Measurements from ENCODE around the gene FCRLB. TPM values are rescaled to one million over a fixed set of nuclear protein-coding genes. Genes with fewer than 3 reads are reported as not detected.

Gene FCRLB
- total and polyA plus RNA-seq, 2 of the 13 experiments (the other 11 are each of a cell fraction or from before 2014, with no cell fraction given), result 0.08 to 0.11 TPM

GRCh38 chr1:161676958-161677689, 44.2 kb upstream of the FCRLB start (continued):
- TF ChIP-seq FUBP1 (CRISPR knock-in tag; IDR thresholded peaks at IDR 0.05; ENCODE audit: borderline replicate concordance), result no peak
- TF ChIP-seq HNF4A (CRISPR knock-in tag; IDR thresholded peaks at IDR 0.05), result peak; percentile 37; the same call in 1 of the 2 replicates
- TF ChIP-seq NR1H2 (CRISPR knock-in tag; IDR thresholded peaks at IDR 0.05; ENCODE audit: borderline replicate concordance, low read depth), result no peak
- TF ChIP-seq RARA (CRISPR knock-in tag; IDR thresholded peaks at IDR 0.05), result peak; percentile 89
- TF ChIP-seq MAFF (IDR thresholded peaks at IDR 0.05; ENCODE audit: low read depth, low read length), result peak; percentile 46; the same call in 1 of the 2 replicates
- peak; percentile 84; the same call in 1 of the 2 replicates for TF ChIP-seq FOXA3 (CRISPR knock-in tag; IDR thresholded peaks at IDR 0.05)
- TF ChIP-seq NONO (IDR thresholded peaks at IDR 0.05), result no peak
- TF ChIP-seq NONO (CRISPR knock-in tag; conservative IDR thresholded peaks at IDR 0.05), result no peak
- TF ChIP-seq BCL6 (CRISPR knock-in tag; IDR thresholded peaks at IDR 0.05), result peak; percentile 98
- no peak for TF ChIP-seq ZNF781 (CRISPR knock-in tag; IDR thresholded peaks at IDR 0.05; ENCODE audit: borderline replicate concordance, not compliant biosample characterization)

- Histone ChIP-seq H3K9me3 (ENCODE audit: low read length) (no peaks in the 10 kb centered on the region), H3K4me3 (replicated peaks in 1 of 3; ENCODE audit: insufficient read depth in 1 of 3, low read depth in 2 of 3, low read length in 3 of 3) (no peak overlapping the region), H2AFZ (ENCODE audit: low read length) (no peak overlapping the region), H3K27me3 (ENCODE audit: control insufficient read depth in 1 of 2, insufficient read depth in 2 of 2, low read length in 2 of 2) (peaks cover 0 to 6% of the 10 kb centered on the region in 2 experiments; a peak in 2 of 5 replicates), H3K36me3 (replicated peaks in 1 of 2; ENCODE audit: control insufficient read depth in 1 of 2, insufficient read depth in 2 of 2, low read length in 2 of 2) (no peaks in the 10 kb centered on the region), H3K4me1 (ENCODE audit: insufficient read depth, low read length) (peaks cover 12% of the 10 kb centered on the region), H3K4me2 (ENCODE audit: low read depth, low read length) (no peak overlapping the region), H3K79me2 (ENCODE audit: insufficient read depth, low read length) (no peaks in the 10 kb centered on the region), H3K9ac (ENCODE audit: insufficient read depth, low read depth, low read length) (no peak overlapping the region), H4K20me1 (ENCODE audit: insufficient read depth, low read length) (no peaks in the 10 kb centered on the region), H3K27ac (ENCODE audit: extremely low read length, insufficient read depth, low read length) (no peak overlapping the region)
- 48% methylated on average over 3 of the region's 3 CpGs for WGBS (ENCODE audit: low lambda C conversion rate)
- ChIA-PET CTCF (ENCODE audit: low intra/inter-chr PET ratio, low total read pairs) (no interaction called here), POLR2A (no interaction called here)
- DNase-seq (ENCODE audit: low spot score) (no peak), FAIRE-seq (no peak), ATAC-seq (no peak)
- no TSS peak for BruUV-seq (replicated peaks)
- in situ Hi-C loops (cut with HindIII; ENCODE audit: extremely low pct_ligation_motif_present, low pct_unique_long_range_greater_than_20kb), result no loop called here
- intact Hi-C loops (cut with micrococcal nuclease; ENCODE audit: unreplicated experiment), result no loop called here
- TF ChIP-seq ZNF781 (CRISPR knock-in tag; IDR thresholded peaks at IDR 0.05; ENCODE audit: borderline replicate concordance, not compliant biosample characterization) (no peak), ZKSCAN5 (CRISPR knock-in tag; IDR thresholded peaks at IDR 0.05) (no peak), CREBL2 (CRISPR knock-in tag; IDR thresholded peaks at IDR 0.05; ENCODE audit: borderline replicate concordance) (no peak), ZNF572 (CRISPR knock-in tag; IDR thresholded peaks at IDR 0.05) (no peak), FOXK1 (CRISPR knock-in tag; IDR thresholded peaks at IDR 0.05; ENCODE audit: borderline replicate concordance, low read depth) (no peak), E2F1 (CRISPR knock-in tag; IDR thresholded peaks at IDR 0.05) (no peak), ZNF138 (CRISPR knock-in tag; IDR thresholded peaks at IDR 0.05; ENCODE audit: low read depth) (no peak), HNRNPL (IDR thresholded peaks at IDR 0.05; ENCODE audit: low read depth, low read length) (no peak), ZNF276 (CRISPR knock-in tag; IDR thresholded peaks at IDR 0.05; ENCODE audit: low read depth) (no peak)
These were observed 42.8 kb upstream of the FCRLB start for GRCh38 chr1:161678500-161678899.

Data from HepG2 (cell line).